ENCODE data around the gene ADGRE2.

DNA sequence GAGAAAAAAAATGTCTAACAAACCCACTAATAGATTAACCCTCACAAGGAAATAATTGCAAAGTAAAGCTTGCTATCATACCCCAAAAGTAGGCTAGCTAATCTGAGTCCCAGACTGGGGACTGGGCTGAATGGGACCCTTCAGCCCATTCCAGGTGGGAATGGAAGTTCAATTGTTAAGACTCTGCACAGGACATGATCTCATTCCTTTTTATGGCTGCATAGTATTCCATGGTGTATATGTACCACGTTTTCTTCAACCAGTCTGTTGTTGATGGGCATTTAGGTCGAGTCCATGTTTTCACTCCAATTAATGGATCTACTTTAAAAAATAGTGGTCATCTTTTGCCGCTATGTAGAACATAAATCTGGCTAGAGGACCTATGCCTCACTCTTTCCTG is 38.7 kb upstream of the ADGRE2 start:
- TF ChIP-seq, protein P1, sequence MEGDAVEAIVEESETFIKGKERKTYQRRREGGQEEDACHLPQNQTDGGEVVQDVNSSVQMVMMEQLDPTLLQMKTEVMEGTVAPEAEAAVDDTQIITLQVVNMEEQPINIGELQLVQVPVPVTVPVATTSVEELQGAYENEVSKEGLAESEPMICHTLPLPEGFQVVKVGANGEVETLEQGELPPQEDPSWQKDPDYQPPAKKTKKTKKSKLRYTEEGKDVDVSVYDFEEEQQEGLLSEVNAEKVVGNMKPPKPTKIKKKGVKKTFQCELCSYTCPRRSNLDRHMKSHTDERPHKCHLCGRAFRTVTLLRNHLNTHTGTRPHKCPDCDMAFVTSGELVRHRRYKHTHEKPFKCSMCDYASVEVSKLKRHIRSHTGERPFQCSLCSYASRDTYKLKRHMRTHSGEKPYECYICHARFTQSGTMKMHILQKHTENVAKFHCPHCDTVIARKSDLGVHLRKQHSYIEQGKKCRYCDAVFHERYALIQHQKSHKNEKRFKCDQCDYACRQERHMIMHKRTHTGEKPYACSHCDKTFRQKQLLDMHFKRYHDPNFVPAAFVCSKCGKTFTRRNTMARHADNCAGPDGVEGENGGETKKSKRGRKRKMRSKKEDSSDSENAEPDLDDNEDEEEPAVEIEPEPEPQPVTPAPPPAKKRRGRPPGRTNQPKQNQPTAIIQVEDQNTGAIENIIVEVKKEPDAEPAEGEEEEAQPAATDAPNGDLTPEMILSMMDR (IDR thresholded peaks at IDR 0.05; ENCODE audit: low read depth, low read length, missing input control) = no peak
- TF ChIP-seq, protein P2, sequence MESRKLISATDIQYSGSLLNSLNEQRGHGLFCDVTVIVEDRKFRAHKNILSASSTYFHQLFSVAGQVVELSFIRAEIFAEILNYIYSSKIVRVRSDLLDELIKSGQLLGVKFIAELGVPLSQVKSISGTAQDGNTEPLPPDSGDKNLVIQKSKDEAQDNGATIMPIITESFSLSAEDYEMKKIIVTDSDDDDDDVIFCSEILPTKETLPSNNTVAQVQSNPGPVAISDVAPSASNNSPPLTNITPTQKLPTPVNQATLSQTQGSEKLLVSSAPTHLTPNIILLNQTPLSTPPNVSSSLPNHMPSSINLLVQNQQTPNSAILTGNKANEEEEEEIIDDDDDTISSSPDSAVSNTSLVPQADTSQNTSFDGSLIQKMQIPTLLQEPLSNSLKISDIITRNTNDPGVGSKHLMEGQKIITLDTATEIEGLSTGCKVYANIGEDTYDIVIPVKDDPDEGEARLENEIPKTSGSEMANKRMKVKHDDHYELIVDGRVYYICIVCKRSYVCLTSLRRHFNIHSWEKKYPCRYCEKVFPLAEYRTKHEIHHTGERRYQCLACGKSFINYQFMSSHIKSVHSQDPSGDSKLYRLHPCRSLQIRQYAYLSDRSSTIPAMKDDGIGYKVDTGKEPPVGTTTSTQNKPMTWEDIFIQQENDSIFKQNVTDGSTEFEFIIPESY (IDR thresholded peaks at IDR 0.05) = no peak
- TF ChIP-seq SP1 (IDR thresholded peaks at IDR 0.05) (no peak), TAF1 (conservative IDR thresholded peaks at IDR 0.05) (no peak), RAD21 (IDR thresholded peaks at IDR 0.05) (no peak), GABPA (IDR thresholded peaks at IDR 0.05 in 1 of 2, conservative IDR thresholded peaks at IDR 0.05 in 1 of 2) (no peak), EGR1 (IDR thresholded peaks at IDR 0.05; ENCODE audit: low read depth in 2 of 2) (no peak), JUND (IDR thresholded peaks at IDR 0.05) (no peak), YY1 (IDR thresholded peaks at IDR 0.05) (no peak), HNF4G (IDR thresholded peaks at IDR 0.05) (no peak), NR2F2 (IDR thresholded peaks at IDR 0.05) (no peak)
- TF ChIP-seq, protein P3, sequence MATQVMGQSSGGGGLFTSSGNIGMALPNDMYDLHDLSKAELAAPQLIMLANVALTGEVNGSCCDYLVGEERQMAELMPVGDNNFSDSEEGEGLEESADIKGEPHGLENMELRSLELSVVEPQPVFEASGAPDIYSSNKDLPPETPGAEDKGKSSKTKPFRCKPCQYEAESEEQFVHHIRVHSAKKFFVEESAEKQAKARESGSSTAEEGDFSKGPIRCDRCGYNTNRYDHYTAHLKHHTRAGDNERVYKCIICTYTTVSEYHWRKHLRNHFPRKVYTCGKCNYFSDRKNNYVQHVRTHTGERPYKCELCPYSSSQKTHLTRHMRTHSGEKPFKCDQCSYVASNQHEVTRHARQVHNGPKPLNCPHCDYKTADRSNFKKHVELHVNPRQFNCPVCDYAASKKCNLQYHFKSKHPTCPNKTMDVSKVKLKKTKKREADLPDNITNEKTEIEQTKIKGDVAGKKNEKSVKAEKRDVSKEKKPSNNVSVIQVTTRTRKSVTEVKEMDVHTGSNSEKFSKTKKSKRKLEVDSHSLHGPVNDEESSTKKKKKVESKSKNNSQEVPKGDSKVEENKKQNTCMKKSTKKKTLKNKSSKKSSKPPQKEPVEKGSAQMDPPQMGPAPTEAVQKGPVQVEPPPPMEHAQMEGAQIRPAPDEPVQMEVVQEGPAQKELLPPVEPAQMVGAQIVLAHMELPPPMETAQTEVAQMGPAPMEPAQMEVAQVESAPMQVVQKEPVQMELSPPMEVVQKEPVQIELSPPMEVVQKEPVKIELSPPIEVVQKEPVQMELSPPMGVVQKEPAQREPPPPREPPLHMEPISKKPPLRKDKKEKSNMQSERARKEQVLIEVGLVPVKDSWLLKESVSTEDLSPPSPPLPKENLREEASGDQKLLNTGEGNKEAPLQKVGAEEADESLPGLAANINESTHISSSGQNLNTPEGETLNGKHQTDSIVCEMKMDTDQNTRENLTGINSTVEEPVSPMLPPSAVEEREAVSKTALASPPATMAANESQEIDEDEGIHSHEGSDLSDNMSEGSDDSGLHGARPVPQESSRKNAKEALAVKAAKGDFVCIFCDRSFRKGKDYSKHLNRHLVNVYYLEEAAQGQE (IDR thresholded peaks at IDR 0.05) = no peak
- TF ChIP-seq, protein P4, sequence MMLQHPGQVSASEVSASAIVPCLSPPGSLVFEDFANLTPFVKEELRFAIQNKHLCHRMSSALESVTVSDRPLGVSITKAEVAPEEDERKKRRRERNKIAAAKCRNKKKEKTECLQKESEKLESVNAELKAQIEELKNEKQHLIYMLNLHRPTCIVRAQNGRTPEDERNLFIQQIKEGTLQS (IDR thresholded peaks at IDR 0.05) = no peak
- TF ChIP-seq, protein P5, sequence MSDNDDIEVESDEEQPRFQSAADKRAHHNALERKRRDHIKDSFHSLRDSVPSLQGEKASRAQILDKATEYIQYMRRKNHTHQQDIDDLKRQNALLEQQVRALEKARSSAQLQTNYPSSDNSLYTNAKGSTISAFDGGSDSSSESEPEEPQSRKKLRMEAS (IDR thresholded peaks at IDR 0.05) = no peak
